ACC112 (cell line): Measurements from ENCODE around the gene CCL18.
"Not testable (repeated sequence)": the region's sequence is repeated elsewhere in the genome, so short reads cannot be mapped to it uniquely, and the experiment has no call there.

Experiments
- H2AFZ ChIP-seq: fragments of 200-600 bp; sonication (generic); one replicate; pipeline ENCODE4 v1.6.0; 2017; ENCODE audit warnings: antibody characterized with exemption, low read length; ENCODE audit not compliant: unreplicated experiment
- H3K27ac ChIP-seq: fragments of 200-600 bp; sonication (generic); 2 replicates; pipeline ENCODE4 v1.5.1; 2014; ENCODE audit warnings: low read depth, mild to moderate bottlenecking, antibody characterized with exemption, low read length, moderate library complexity
- H3K27me3 ChIP-seq: fragments of 200-600 bp; sonication (generic); 2 replicates; pipeline ENCODE4 v1.6.1; 2014; ENCODE audit warnings: mild to moderate bottlenecking, antibody characterized with exemption, low read length, moderate library complexity, mixed read lengths; ENCODE audit not compliant: insufficient read depth
- H3K36me3 ChIP-seq: fragments of 200-600 bp; sonication (generic); 2 replicates; pipeline ENCODE4 v1.6.1; 2016; ENCODE audit warnings: mild to moderate bottlenecking, antibody characterized with exemption, low read length, moderate library complexity, mixed read lengths; ENCODE audit not compliant: insufficient read depth
- H3K4me1 ChIP-seq: fragments of 200-600 bp; sonication (generic); one replicate; pipeline ENCODE4 v1.6.1; 2016; ENCODE audit warnings: low read length, mixed read lengths; ENCODE audit not compliant: insufficient read depth, unreplicated experiment, control insufficient read depth
- H3K4me3 ChIP-seq: fragments of 200-600 bp; sonication (generic); 2 replicates; pipeline ENCODE4 v1.5.1; 2014; ENCODE audit warnings: mild to moderate bottlenecking, low read depth, low read length
- H3K79me2 ChIP-seq: fragments of 200-600 bp; sonication (generic); one replicate; pipeline ENCODE4 v1.6.0; 2016; ENCODE audit warnings: low read length; ENCODE audit not compliant: control insufficient read depth, unreplicated experiment, insufficient read depth

The CCL18 gene

DNA sequence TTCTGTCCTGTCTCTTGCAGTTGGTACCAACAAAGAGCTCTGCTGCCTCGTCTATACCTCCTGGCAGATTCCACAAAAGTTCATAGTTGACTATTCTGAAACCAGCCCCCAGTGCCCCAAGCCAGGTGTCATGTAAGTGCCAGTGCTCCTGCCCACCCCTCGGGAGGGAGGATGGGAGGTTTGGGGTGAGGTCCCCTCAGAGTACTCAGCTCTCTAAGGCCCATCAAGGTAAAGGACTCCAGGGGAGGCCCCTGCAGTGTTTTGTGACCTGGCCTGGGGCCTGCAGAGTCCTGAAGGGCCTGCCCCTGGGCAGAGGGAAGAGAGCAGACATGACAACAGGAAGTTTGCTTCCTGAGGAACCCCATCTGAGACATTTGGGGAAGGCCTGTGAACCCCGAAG is 6.4 kb downstream of the CCL18 start:
- H3K4me1 ChIP-seq: no peaks in the 10 kb centered on the region
- H3K4me3 ChIP-seq: no peak overlapping the region
- peaks cover 68% of the 10 kb centered on the region for H3K27me3 ChIP-seq

DNA sequence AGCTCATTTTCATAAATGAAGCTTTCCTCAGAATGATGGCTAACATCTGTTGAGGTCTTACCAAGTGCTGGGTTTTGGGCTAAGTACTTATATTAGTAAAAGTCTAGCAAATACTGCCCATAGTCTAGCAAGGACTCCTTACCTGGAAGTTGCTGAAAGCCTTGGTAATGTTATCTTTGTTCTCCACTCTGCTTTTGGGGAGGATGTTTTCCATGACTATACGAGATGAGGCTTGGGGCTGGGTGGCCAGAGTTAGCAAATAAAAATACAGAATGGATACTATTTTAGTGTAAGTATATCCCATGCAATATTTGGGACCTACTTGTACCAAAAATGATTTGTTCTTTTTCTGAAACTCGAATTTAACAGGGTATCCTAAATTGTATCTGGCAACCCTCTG is 7.7 kb downstream of the CCL18 start:
- Histone ChIP-seq H2AFZ (no peak overlapping the region), H3K27ac (no peak overlapping the region), H3K36me3 (no peaks in the 10 kb centered on the region), H3K4me1 (no peaks in the 10 kb centered on the region), H3K79me2 (no peaks in the 10 kb centered on the region), H3K27me3 (peaks cover 65% of the 10 kb centered on the region), H3K4me3 (no peak overlapping the region)

More for the DNA sequence above, 6.4 kb downstream of the CCL18 start:
- Histone ChIP-seq H3K79me2 (no peaks in the 10 kb centered on the region), H3K27ac (no peak overlapping the region), H3K36me3 (no peaks in the 10 kb centered on the region), H2AFZ (no peak overlapping the region)

DNA sequence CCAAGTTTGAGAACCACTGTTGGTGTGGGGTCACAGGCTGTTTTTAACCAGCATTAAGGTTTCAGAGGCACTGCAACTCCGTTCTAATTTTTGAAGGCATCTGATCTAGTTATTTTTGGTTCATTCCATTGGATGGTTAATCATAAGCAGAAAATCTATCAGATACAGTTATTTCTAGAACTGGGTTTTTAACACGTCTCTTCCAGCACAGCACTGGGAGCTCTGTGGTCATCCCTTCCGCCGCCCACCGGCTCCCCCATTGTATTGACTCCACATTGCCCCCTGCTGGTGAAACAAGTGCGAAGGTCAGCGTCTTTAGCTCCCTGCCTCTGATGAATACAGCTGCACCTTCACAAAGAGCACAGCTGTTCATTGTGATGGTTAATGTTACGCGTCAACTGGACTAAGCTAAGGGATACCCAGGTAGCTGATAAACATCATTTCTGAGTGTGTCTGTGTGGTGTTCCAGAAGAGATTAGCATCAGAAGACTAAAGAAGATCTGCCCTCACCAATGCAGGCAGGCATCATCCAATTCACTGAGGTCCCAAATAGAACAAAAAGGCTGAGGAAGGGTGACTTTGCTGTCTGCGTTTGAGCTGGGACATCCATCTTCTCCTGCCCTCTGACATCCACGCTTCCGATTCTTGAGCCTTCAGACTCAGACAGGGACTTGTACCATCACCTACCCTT is 8.5 kb downstream of the CCL18 start:
- no peaks in the 10 kb centered on the region for H3K79me2 ChIP-seq
- peaks cover 68% of the 10 kb centered on the region for H3K27me3 ChIP-seq
- H3K4me3 ChIP-seq: no peak overlapping the region
- H3K27ac ChIP-seq: no peak overlapping the region
- H3K36me3 ChIP-seq: no peaks in the 10 kb centered on the region
- no peaks in the 10 kb centered on the region for H3K4me1 ChIP-seq
- no peak overlapping the region for H2AFZ ChIP-seq

DNA sequence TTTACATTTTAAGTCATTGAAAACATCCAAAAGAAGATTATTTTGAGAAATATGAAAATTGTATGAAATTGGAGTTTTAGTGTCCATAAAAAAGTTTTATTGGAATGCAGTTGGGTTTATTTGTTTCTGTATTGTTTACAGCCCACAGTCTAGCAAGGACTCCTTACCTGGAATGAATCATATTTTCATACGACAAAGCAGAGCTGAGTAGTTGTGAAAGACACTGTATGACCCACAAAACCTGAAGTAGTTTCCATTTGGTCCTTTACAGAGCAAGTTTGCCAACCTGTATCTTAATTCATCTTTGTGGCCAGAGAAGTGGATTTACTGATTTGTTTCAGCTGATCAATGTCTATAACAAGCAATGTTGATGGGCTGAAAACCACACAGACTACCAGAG is 10.3 kb downstream of the CCL18 start:
- Histone ChIP-seq H3K79me2 (no peaks in the 10 kb centered on the region), H2AFZ (no peak overlapping the region), H3K27ac (no peak overlapping the region), H3K27me3 (peaks cover 59% of the 10 kb centered on the region), H3K4me3 (no peak overlapping the region), H3K36me3 (no peaks in the 10 kb centered on the region), H3K4me1 (no peaks in the 10 kb centered on the region)

DNA sequence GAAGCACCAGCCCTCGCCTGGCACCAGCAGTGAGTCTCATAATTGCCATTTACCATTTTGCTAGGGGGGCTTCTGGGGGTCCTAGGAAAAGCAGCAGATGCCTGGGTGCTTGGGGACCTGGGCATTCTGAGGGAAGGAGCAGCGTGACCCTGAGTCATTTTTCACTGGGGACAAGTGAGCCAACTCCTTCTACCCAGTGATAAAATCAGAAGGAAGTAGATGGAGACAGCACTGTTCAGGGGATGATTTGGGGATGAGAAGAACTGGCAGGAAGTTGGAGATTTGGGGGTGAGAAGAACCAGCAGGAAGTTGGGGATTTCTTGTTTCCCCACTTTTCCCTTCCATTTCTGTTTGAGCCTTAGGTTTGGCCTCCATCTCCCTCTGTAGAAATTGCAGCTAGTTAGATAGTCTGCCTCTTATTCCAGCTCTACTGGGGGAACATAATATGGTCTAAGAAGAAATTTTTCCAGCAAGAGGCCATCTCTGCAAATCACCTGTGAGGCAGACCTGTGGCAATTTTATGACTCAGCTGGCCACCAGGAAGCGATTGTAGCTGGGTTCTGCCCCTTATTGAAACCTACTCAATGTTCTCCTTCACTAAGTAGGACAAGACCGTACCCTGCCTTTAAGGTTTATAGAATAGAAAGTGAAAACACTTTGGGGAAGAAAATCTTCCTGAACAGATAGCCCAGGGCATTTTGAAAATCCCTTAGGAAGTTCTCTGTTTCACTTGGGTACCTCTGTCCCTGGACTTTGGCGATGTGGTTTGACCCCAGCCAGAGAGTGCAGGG is 17.8 kb downstream of the CCL18 start:
- H3K36me3 ChIP-seq, H3K27ac ChIP-seq, H2AFZ ChIP-seq, H3K4me1 ChIP-seq, H3K4me3 ChIP-seq, H3K79me2 ChIP-seq: not testable (repeated sequence)
- H3K27me3 ChIP-seq: peaks cover 29% of the 10 kb centered on the region

DNA sequence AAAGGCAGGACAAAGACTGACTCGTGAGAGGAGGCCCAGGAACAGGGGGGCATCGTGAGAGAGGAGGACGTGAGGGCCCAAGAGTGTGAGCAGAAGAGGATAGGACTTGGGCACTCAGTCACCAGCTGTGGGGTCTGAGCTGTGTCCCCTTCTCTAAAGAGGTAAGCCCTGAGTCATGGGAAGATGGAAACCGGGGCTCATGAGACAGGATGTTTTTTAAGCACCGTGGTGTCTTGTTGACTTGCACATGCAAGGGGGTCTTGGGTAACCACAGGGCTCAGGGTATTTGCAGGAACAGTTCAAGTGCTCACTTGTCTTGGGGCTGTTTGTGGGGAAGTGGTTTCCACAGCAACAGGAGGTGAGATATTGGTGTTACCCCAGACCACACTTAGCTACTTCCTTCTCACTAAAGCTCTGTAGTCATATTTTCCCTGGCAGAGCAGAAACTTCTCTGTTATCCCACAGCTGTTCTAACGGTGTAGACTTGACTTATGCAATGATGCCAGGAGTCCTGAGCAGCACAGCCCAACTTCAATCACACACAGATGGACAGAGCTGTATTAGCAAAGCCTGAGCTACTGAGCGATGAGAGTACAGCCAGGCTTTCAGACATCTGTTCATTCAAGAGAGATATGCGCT is 18.5 kb downstream of the CCL18 start:
- peaks cover 26% of the 10 kb centered on the region for H3K27me3 ChIP-seq
- not testable (repeated sequence) for H3K4me3 ChIP-seq, H3K79me2 ChIP-seq, H3K36me3 ChIP-seq, H2AFZ ChIP-seq, H3K4me1 ChIP-seq, H3K27ac ChIP-seq

DNA sequence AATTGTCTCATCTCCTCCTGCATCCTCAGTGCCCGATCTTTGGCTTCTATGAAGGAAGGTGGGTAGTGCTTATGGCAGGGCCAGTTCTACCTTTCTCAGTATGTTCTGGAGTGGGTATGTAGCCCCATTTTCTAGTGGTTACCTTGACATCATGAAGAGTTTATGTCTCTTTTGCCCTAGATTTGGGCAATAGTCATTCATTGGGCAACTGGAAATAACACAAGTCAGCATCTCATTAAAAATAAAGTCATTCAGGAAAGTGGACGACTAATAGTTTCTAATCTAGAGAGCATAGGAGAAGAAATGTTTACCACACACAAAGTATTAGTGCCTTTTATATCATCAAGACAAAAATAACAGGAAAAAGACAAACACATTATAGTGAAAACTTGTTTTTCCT is 19.6 kb downstream of the CCL18 start:
- not testable (repeated sequence) for H2AFZ ChIP-seq, H3K4me3 ChIP-seq, H3K36me3 ChIP-seq, H3K79me2 ChIP-seq, H3K4me1 ChIP-seq, H3K27ac ChIP-seq
- H3K27me3 ChIP-seq: peaks cover 22% of the 10 kb centered on the region

DNA sequence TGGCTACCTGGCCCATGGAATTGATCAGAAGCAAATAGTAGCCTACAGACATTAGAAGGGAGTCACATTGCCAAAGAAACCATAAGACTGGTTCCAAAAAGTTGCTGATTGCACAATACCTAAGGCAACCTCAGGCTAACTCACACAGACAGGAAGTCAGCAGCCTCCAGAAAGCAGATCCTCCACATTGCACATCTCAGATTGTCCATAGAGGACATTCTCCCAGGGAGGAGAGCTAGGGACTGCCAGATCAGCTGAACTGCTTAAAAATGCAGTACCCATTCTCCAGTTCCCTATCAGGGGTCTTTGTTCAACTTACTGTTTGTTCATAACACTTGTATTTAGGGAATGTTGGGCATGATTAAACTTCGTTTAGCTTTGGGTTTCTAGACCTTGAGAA is 21.7 kb downstream of the CCL18 start:
- H3K79me2 ChIP-seq: no peaks in the 10 kb centered on the region
- H3K4me3 ChIP-seq: no peak overlapping the region
- no peaks in the 10 kb centered on the region for H3K36me3 ChIP-seq
- H3K27ac ChIP-seq: no peak overlapping the region
- H2AFZ ChIP-seq: no peak overlapping the region
- peaks cover 3% of the 10 kb centered on the region for H3K4me1 ChIP-seq
- peaks cover 32% of the 10 kb centered on the region for H3K27me3 ChIP-seq

DNA sequence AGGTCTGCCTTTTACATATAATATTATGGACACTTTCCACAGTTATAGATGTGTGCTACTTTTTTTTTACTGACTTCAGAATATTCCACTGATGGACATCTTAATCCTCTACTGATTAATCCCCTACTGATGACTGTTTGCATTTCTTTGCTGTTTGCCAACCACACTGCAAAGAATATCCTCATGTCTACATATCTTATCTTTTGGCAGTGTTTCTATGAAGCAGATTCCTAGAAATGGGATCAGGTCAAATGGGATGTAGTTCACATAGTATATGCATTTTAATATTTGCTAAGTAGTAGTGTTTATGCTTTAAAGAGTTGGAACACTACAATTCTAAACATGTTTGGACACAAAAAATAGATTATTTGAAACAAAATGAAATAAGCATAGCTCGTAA is 22.7 kb downstream of the CCL18 start:
- H2AFZ ChIP-seq: no peak overlapping the region
- peaks cover 3% of the 10 kb centered on the region for H3K4me1 ChIP-seq
- H3K27ac ChIP-seq: no peak overlapping the region
- H3K36me3 ChIP-seq: no peaks in the 10 kb centered on the region
- H3K4me3 ChIP-seq: no peak overlapping the region
- H3K79me2 ChIP-seq: no peaks in the 10 kb centered on the region
- H3K27me3 ChIP-seq: peaks cover 36% of the 10 kb centered on the region

DNA sequence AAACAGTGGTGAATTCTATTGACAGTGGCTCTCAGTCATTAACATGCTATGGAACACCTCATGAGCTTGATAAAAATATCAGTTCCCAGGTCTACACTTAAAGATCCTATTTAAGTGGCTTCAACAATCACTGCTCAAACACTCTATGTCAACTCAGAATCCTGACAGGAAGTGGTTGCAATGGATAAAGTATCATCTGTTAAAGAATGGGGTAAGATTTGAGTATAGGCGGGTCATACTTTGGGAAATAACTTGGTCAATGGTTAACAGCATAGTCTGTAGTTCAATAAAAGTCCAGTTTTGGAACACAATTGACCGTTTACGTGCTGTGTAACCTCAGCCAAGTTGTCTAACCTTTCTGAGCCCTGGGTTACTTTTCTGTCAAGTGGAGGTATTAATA is 23.4 kb downstream of the CCL18 start:
- H3K4me1 ChIP-seq, H2AFZ ChIP-seq, H3K4me3 ChIP-seq, H3K27ac ChIP-seq, H3K36me3 ChIP-seq, H3K79me2 ChIP-seq: not testable (repeated sequence)
- peaks cover 43% of the 10 kb centered on the region for H3K27me3 ChIP-seq
